NCI-H146 treated with DMSO at 0.1 percent for 48 hours (cell line): Measurements from ENCODE around the gene KRTAP12-4.
"Not testable (repeated sequence)": the region's sequence is repeated elsewhere in the genome, so short reads cannot be mapped to it uniquely, and the experiment has no call there.

Experiments used
- DNase-seq: peaks from one replicate; lab custom pipeline; 2025; ENCODE audit not compliant: unreplicated experiment; lab: John Stamatoyannopoulos, UW

KRTAP12-4 gene

GRCh38 chr21:44657635-44658540, 3.4 kb upstream of the KRTAP12-4 start, which contains the start of gene KRTAP12-3:
Gene KRTAP12-3, plus strand, starts transcription at chr21:44657932. Its CDS starts 48 bp downstream, at chr21:44657980.
- no peak for DNase-seq

- DNase-seq = no peak
Measured at GRCh38 chr21:44656868-44657267, 2.4 kb upstream of the KRTAP12-4 start.

- peak; percentile 23 for DNase-seq
Measured at GRCh38 chr21:44653656-44654575, 543 bp downstream of the KRTAP12-4 start.

GRCh38 chr21:44653123-44653522, 1.3 kb downstream of the KRTAP12-4 start:
- DNase-seq = no peak

- no peak for DNase-seq
Measured at GRCh38 chr21:44650973-44651675, 3.3 kb downstream of the KRTAP12-4 start.

GRCh38 chr21:44650265-44650972, 4.0 kb downstream of the KRTAP12-4 start:
- no peak for DNase-seq

GRCh38 chr21:44649521-44650100, 4.8 kb downstream of the KRTAP12-4 start:
- DNase-seq = no peak

- DNase-seq = no peak
Measured at GRCh38 chr21:44648557-44649311, 5.7 kb downstream of the KRTAP12-4 start.

- DNase-seq = no peak
Measured at GRCh38 chr21:44647222-44647552, 7.3 kb downstream of the KRTAP12-4 start.

- peak; percentile 41 for DNase-seq
Measured at GRCh38 chr21:44646366-44647221, 7.9 kb downstream of the KRTAP12-4 start, which contains the start of gene KRTAP10-11. Gene KRTAP10-11, plus strand, starts transcription at chr21:44646414. Its CDS starts 45 bp downstream, at chr21:44646459.

GRCh38 chr21:44644878-44645277, 9.6 kb downstream of the KRTAP12-4 start:
- no peak for DNase-seq

GRCh38 chr21:44643741-44644310, 10.6 kb downstream of the KRTAP12-4 start:
- no peak for DNase-seq

- no peak for DNase-seq
Measured at GRCh38 chr21:44640761-44641160, 13.7 kb downstream of the KRTAP12-4 start.

- no peak for DNase-seq
Measured at GRCh38 chr21:44639331-44639655, 15.2 kb downstream of the KRTAP12-4 start.

- not testable (repeated sequence) for DNase-seq
Measured at GRCh38 chr21:44638506-44639330, 15.7 kb downstream of the KRTAP12-4 start.

- DNase-seq = not testable (repeated sequence)
Measured at GRCh38 chr21:44637851-44638348, 16.6 kb downstream of the KRTAP12-4 start.
